ENCODE results near the gene DHRS7B. TPM values are rescaled to one million over a fixed set of nuclear protein-coding genes. Genes with fewer than 3 reads are reported as not detected.

The DHRS7B gene
- polyA plus RNA-seq, 1 donor (not counting 4 experiments of a cell fraction or from before 2014, with no cell fraction given) = 33.8 TPM

GRCh38 chr17:21095735-21096134, 31.0 kb upstream of the DHRS7B start:
- H3K79me2 ChIP-seq (ENCODE audit: control insufficient read depth, insufficient read depth, low read length) = no peaks in the 10 kb centered on the region
- H3K9me1 ChIP-seq (ENCODE audit: control insufficient read depth, extremely low read depth, insufficient read depth, low read length) = no peaks in the 10 kb centered on the region
- dilution Hi-C loops (cut with MboI; ENCODE audit: extremely low pct_ligation_motif_present, low sequenced_read_pairs) = no loop called here
- TF ChIP-seq CTCF (optimal IDR thresholded peaks at IDR 0.05 in 1 of 3, IDR thresholded peaks at IDR 0.05 in 1 of 3, conservative IDR thresholded peaks at IDR 0.05 in 1 of 3; ENCODE audit: extremely low read depth in 1 of 3, insufficient read depth in 2 of 3, low read length in 3 of 3) = no peak
- no peak for TF ChIP-seq EZH2 (IDR thresholded peaks at IDR 0.05; ENCODE audit: low read length)
- no peaks in the 10 kb centered on the region for H4K20me1 ChIP-seq (ENCODE audit: control insufficient read depth, extremely low read depth, insufficient read depth, low read length)
- H2AFZ ChIP-seq (ENCODE audit: control insufficient read depth, low read length) = no peak overlapping the region
- H3K36me3 ChIP-seq (ENCODE audit: control insufficient read depth in 2 of 2, extremely low read depth in 1 of 2, insufficient read depth in 2 of 2, low read length in 2 of 2) = no peaks in the 10 kb centered on the region
- no peak for DNase-seq (ENCODE audit: low read depth, low spot score)
- H3K4me1 ChIP-seq (ENCODE audit: control insufficient read depth, extremely low read depth, insufficient read depth, low read length) = peaks cover 12% of the 10 kb centered on the region
- H3K27ac ChIP-seq (ENCODE audit: control insufficient read depth, insufficient read depth, low read length) = no peak overlapping the region
- no peak overlapping the region for H3K4me3 ChIP-seq (ENCODE audit: control insufficient read depth in 2 of 3, extremely low read depth in 1 of 3, insufficient read depth in 2 of 3, low read depth in 1 of 3, low read length in 3 of 3)
- no peak overlapping the region for H3K4me2 ChIP-seq (ENCODE audit: control insufficient read depth, extremely low read depth, insufficient read depth, low read depth, low read length)
- no peak overlapping the region for H3K9ac ChIP-seq (ENCODE audit: control insufficient read depth, extremely low read depth, insufficient read depth, low read length)
- FAIRE-seq = no peak
- no peaks in the 10 kb centered on the region for H3K27me3 ChIP-seq (ENCODE audit: control insufficient read depth, extremely low read depth, insufficient read depth, low read length)
- no peaks in the 10 kb centered on the region for H3K9me3 ChIP-seq (ENCODE audit: control insufficient read depth, low read depth, low read length)

GRCh38 chr17:21096874-21097273, 29.9 kb upstream of the DHRS7B start:
- no peak overlapping the region for H3K4me2 ChIP-seq (ENCODE audit: control insufficient read depth, extremely low read depth, insufficient read depth, low read depth, low read length)
- no peaks in the 10 kb centered on the region for H4K20me1 ChIP-seq (ENCODE audit: control insufficient read depth, extremely low read depth, insufficient read depth, low read length)
- DNase-seq (ENCODE audit: low read depth, low spot score) (no peak), FAIRE-seq (no peak)
- no peaks in the 10 kb centered on the region for H3K9me3 ChIP-seq (ENCODE audit: control insufficient read depth, low read depth, low read length)
- no peak overlapping the region for H3K9ac ChIP-seq (ENCODE audit: control insufficient read depth, extremely low read depth, insufficient read depth, low read length)
- no peak overlapping the region for H3K4me3 ChIP-seq (ENCODE audit: control insufficient read depth in 2 of 3, extremely low read depth in 1 of 3, insufficient read depth in 2 of 3, low read depth in 1 of 3, low read length in 3 of 3)
- no peak overlapping the region for H3K27ac ChIP-seq (ENCODE audit: control insufficient read depth, insufficient read depth, low read length)
- H3K4me1 ChIP-seq (ENCODE audit: control insufficient read depth, extremely low read depth, insufficient read depth, low read length) = peaks cover 12% of the 10 kb centered on the region
- H3K9me1 ChIP-seq (ENCODE audit: control insufficient read depth, extremely low read depth, insufficient read depth, low read length) = no peaks in the 10 kb centered on the region
- dilution Hi-C loops (cut with MboI; ENCODE audit: extremely low pct_ligation_motif_present, low sequenced_read_pairs) = no loop called here
- H2AFZ ChIP-seq (ENCODE audit: control insufficient read depth, low read length) = no peak overlapping the region
- TF ChIP-seq CTCF (optimal IDR thresholded peaks at IDR 0.05 in 1 of 3, IDR thresholded peaks at IDR 0.05 in 1 of 3, conservative IDR thresholded peaks at IDR 0.05 in 1 of 3; ENCODE audit: extremely low read depth in 1 of 3, insufficient read depth in 2 of 3, low read length in 3 of 3) = no peak
- no peak for TF ChIP-seq EZH2 (IDR thresholded peaks at IDR 0.05; ENCODE audit: low read length)
- H3K27me3 ChIP-seq (ENCODE audit: control insufficient read depth, extremely low read depth, insufficient read depth, low read length) = no peaks in the 10 kb centered on the region
- H3K79me2 ChIP-seq (ENCODE audit: control insufficient read depth, insufficient read depth, low read length) = no peaks in the 10 kb centered on the region
- no peaks in the 10 kb centered on the region for H3K36me3 ChIP-seq (ENCODE audit: control insufficient read depth in 2 of 2, extremely low read depth in 1 of 2, insufficient read depth in 2 of 2, low read length in 2 of 2)
